NOMO-1 (cell line): ENCODE measurements around the gene GYPB.
"Not testable (repeated sequence)": the region's sequence is repeated elsewhere in the genome, so short reads cannot be mapped to it uniquely, and the experiment has no call there.

ENCODE experiments used
- DNase-seq, 2 experiments: peaks; one replicate each; lab custom pipeline; 2025; ENCODE audit not compliant: unreplicated experiment in 2 of 2; lab: John Stamatoyannopoulos, UW

The GYPB gene

GRCh38 chr4:143950185-143950584 lies 69.0 kb downstream of the GYPB start:
- not testable (repeated sequence) for DNase-seq

DNA sequence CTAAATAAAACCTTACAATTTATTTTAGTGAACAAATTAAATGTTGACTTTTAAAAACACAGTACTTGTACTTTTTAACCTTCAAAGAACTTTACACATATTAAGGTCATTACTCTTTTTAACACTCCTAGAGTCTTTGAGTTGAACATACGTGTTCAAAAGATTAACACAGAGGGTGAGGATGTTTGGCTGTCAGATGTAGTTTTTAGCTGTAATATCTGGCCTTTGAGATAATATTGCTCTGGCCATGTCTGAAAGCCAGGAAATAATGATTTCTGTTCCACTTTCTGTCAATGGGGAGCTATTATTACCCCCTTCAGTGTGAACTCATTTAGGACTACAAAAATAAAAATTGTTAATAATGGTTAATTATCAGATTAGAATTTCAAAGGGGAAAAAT lies 71.7 kb downstream of the GYPB start:
- not testable (repeated sequence) for DNase-seq
